A673 (cell line): ENCODE data around the gene CPNE9. TPM values are rescaled to one million over a fixed set of nuclear protein-coding genes. Genes with fewer than 3 reads are reported as not detected.

Experiments
- BruUV-seq: library from RNA; stranded (reverse); fragments of 400-500 nt; replicated peaks from 2 replicates; lab custom pipeline; 2021; lab: Mats Ljungman, UMichigan
- CTCF ChIA-PET: fragments of 300-600 bp; sonication (Branson Sonifier 250); formaldehyde crosslinking; loops from one replicate; lab custom pipeline; 2022; ENCODE audit warnings: antibody characterized with exemption; lab: Charles Lee
- POLR2A ChIA-PET: fragments of 300-600 bp; sonication (Branson Sonifier 250); formaldehyde crosslinking; loops from one replicate; lab custom pipeline; 2022; ENCODE audit warnings: antibody characterized with exemption; ENCODE audit not compliant: low non-redundant PET; lab: Charles Lee
- DNase-seq: peaks from one replicate; pipeline ENCODE4 v3.0.0-alpha.2; 2015; ENCODE audit warnings: low spot score
- H3K27ac ChIP-seq: fragments of 200-600 bp; sonication (generic); 2 replicates; pipeline ENCODE4 v1.5.1; 2016; ENCODE audit warnings: mixed run types, low read depth, mild to moderate bottlenecking, mixed read lengths, antibody characterized with exemption, low read length; ENCODE audit not compliant: poor library complexity, severe bottlenecking
- H3K27me3 ChIP-seq: fragments of 200-600 bp; sonication (generic); replicated peaks from 2 replicates; pipeline ENCODE4 v1.6.1; 2017; ENCODE audit warnings: mixed run types, low read depth, mild to moderate bottlenecking, mixed read lengths, antibody characterized with exemption, low read length; ENCODE audit not compliant: insufficient read depth, poor library complexity
- H3K36me3 ChIP-seq: fragments of 200-600 bp; sonication (generic); 2 replicates; pipeline ENCODE4 v1.6.1; 2016; ENCODE audit warnings: mixed run types, mild to moderate bottlenecking, mixed read lengths, antibody characterized with exemption, low read length; ENCODE audit not compliant: insufficient read depth, poor library complexity, severe bottlenecking
- H3K4me1 ChIP-seq: fragments of 200-600 bp; sonication (generic); 2 replicates; pipeline ENCODE4 v1.6.1; 2017; ENCODE audit warnings: mixed run types, mild to moderate bottlenecking, mixed read lengths, antibody characterized with exemption, low read length; ENCODE audit not compliant: insufficient read depth, poor library complexity, severe bottlenecking
- H3K4me3 ChIP-seq: fragments of 200-600 bp; sonication (generic); 2 replicates; pipeline ENCODE4 v1.5.1; 2016; ENCODE audit warnings: low read depth, mixed run types, mild to moderate bottlenecking, mixed read lengths, low read length; ENCODE audit not compliant: poor library complexity, severe bottlenecking
- H3K9me3 ChIP-seq: fragments of 200-600 bp; sonication (generic); 2 replicates; pipeline ENCODE4 v1.6.1; 2016; ENCODE audit warnings: mixed run types, low read depth, mild to moderate bottlenecking, mixed read lengths, antibody characterized with exemption, low read length; ENCODE audit not compliant: poor library complexity, severe bottlenecking
- EZH2 ChIP-seq: fragments of 200-600 bp; sonication (generic); IDR thresholded peaks from 2 replicates; pipeline ENCODE4 v1.6.1; 2017; ENCODE audit warnings: borderline replicate concordance, low read depth, mild to moderate bottlenecking, mixed read lengths, antibody characterized with exemption, low read length; ENCODE audit not compliant: poor library complexity, severe bottlenecking
- intact Hi-C: fragments of 100-400 bp; cut with micrococcal nuclease; formaldehyde crosslinking; loops from one replicate; pipeline ENCODE4 v1.10.0; 2022; ENCODE audit not compliant: unreplicated experiment
- total RNA-seq: library from RNA; stranded (reverse); gene quantifications from 2 replicates; pipeline ENCODE4 v1.2.3, GENCODE V29; 2021
- TF ChIP-seq, protein P1 (sequence below): fragments of 300-800, 200-600 bp; sonication (generic); conservative IDR thresholded peaks from 2 replicates; pipeline ENCODE4 v1.5.1; 2017; ENCODE audit warnings: low read depth, mild to moderate bottlenecking, antibody characterized with exemption, low read length, moderate library complexity, mixed read lengths

The CPNE9 gene
- total RNA-seq, 1 experiment from 2014 or later = not detected

DNA sequence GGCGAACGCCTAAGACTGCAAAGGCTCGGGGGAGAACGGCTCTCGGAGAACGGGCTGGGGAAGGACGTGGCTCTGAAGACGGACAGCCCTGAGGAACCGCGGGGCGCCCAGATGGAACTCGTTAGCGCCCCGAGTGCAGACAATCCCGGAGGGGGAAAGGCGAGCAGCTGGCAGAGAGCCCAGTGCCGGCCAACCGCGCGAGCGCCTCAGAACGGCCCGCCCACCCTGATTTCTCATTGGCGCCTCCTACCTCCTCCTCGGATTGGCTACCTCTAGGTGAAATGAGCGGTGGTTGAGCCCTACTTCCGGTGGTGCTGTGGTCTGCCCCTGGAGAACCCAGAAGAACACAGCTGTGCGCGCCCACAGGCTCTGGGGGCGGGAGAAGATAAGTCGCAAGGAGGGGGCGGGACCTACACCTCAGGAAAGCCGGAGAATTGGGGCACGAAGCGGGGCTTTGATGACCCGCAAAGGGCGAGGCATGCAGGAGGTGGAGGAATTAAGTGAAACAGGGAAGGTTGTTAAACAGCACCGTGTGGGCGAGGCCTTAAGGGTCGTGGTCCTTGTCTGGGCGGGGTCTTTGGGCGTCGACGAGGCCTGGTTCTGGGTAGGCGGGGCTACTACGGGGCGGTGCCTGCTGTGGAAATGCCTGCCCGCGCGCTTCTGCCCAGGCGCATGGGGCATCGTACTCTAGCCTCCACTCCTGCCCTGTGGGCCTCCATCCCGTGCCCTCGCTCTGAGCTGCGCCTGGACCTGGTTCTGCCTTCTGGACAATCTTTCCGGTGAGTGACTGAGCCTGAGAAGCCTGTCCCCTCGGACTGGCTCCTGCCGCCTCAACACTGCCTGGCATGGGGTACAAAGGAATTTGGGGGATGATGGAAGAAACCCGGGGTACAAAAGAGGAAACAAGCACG, 46.3 kb downstream of the CPNE9 start, which contains the start of gene OGG1:
Gene OGG1, plus strand, starts transcription at position 308 of the 911 bp plus-strand sequence. Its CDS starts 335 bp downstream, at position 643.
- DNase-seq = peak; percentile 99
- peaks cover 58% of the 10 kb centered on the region for H3K36me3 ChIP-seq
- peak within 1 kb of the TSS; percentile 62 for H3K4me3 ChIP-seq
- H3K27ac ChIP-seq = peak within 1 kb of the TSS; percentile 89
- intact Hi-C loops = loop anchor here (1.0 kb wide), 1 partner anchor 19 kb away; the partner anchor contains the start of gene BRPF1
- no peaks in the 10 kb centered on the region for H3K9me3 ChIP-seq
- no peaks in the 10 kb centered on the region for H3K27me3 ChIP-seq
- peaks cover 11% of the 10 kb centered on the region for H3K4me1 ChIP-seq
- ChIA-PET CTCF (interaction anchor here (0.6 to 0.9 kb wide), 3 partner anchors 22 to 839 kb away, joined by 3 read pairs; no protein-coding TSS in a partner anchor), POLR2A (interaction anchor here (0.6 kb wide), 1 partner anchor 10 kb away, joined by 5 read pairs; no protein-coding TSS in a partner anchor)
- TF ChIP-seq EZH2 = no peak
- TF ChIP-seq, protein P1, sequence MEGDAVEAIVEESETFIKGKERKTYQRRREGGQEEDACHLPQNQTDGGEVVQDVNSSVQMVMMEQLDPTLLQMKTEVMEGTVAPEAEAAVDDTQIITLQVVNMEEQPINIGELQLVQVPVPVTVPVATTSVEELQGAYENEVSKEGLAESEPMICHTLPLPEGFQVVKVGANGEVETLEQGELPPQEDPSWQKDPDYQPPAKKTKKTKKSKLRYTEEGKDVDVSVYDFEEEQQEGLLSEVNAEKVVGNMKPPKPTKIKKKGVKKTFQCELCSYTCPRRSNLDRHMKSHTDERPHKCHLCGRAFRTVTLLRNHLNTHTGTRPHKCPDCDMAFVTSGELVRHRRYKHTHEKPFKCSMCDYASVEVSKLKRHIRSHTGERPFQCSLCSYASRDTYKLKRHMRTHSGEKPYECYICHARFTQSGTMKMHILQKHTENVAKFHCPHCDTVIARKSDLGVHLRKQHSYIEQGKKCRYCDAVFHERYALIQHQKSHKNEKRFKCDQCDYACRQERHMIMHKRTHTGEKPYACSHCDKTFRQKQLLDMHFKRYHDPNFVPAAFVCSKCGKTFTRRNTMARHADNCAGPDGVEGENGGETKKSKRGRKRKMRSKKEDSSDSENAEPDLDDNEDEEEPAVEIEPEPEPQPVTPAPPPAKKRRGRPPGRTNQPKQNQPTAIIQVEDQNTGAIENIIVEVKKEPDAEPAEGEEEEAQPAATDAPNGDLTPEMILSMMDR = no peak
- TSS peak; percentile 45 for BruUV-seq

DNA sequence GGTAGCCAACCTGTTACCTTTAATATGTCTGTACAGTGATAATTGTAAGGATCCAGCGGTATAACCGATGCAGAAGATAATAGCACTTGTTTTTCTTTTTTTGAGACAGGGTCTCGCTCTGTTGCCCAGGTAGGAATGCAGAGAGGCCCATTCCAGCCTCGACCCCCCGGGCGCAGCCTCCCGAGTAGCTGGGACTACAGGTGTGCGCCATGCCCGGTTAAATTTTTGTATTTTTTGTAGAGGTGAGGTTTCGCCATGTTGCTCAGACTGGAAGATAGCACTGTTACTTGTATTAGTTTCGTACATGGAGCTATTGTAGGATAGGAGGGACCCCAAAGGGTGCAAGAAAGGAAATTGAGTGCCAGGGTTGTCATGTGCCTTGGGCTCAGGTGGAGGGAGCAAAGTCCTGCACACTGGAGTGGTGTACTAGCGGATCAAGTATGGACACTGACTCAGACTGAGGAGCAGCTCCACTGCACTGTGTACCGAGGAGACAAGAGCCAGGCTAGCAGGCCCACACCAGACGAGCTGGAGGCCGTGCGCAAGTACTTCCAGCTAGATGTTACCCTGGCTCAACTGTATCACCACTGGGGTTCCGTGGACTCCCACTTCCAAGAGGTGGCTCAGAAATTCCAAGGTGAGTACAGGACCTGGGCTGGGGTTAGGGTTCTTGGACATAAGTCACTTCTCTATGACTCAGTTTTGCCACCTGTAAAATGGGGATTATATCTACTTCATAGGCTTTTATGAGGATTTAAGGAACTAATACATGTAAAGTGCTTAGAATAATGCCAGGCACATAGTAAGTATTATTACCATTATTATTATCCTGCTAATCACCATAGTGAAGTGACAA, 47.2 kb downstream of the CPNE9 start:
- CTCF ChIA-PET = no interaction called here

More for the DNA sequence above, 47.2 kb downstream of the CPNE9 start:
- H3K27ac ChIP-seq = peak overlapping the region; percentile 89
- intact Hi-C loops = loop anchor here (1.0 kb wide), 1 partner anchor 19 kb away; the partner anchor contains the start of gene BRPF1
- TF ChIP-seq, protein P1 = no peak
- no peak for TF ChIP-seq EZH2
- DNase-seq = no peak
- H3K4me3 ChIP-seq = peak overlapping the region; percentile 62
- no peaks in the 10 kb centered on the region for H3K9me3 ChIP-seq
- no peaks in the 10 kb centered on the region for H3K27me3 ChIP-seq
- peaks cover 54% of the 10 kb centered on the region for H3K36me3 ChIP-seq
- BruUV-seq = no TSS peak
- POLR2A ChIA-PET = no interaction called here
- H3K4me1 ChIP-seq = peaks cover 14% of the 10 kb centered on the region
